ENCODE measurements around the gene BARX2. TPM values are rescaled to one million over a fixed set of nuclear protein-coding genes. Genes with fewer than 3 reads are reported as not detected.

BARX2 gene
- total and polyA plus RNA-seq, 7 donors = 1.8 to 6.0 TPM; not detected in 5

DNA sequence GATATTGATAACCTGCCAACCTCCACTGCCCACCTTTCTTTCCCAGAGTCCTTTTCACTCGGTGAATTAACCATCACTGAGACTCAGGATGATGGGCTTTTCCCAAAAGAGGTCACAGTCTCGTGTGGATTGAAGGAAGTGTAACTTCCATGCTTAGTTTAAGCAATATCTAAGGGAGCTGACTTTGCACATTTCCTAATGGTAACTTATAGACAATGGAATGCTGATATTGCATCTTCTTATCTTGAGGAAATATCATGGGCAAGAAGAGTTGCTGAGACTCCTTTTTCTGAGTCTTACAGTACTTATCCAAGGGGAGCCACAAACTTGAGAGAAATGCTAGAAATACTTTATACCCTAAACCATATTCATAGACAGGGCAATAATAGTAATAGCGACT, 8.8 kb downstream of the BARX2 start:
- Histone ChIP-seq H3K27me3 (ENCODE audit: insufficient read depth in 3 of 3, low read length in 2 of 3) (peaks cover 10 to 52% (median 11%) of the 10 kb centered on the region in 3 donors), H3K9me3 (no peaks in the 10 kb centered on the region), H3K4me3 (no peak overlapping the region), H3K27ac (no peak overlapping the region), H3K4me1 (no peaks in the 10 kb centered on the region), H3K36me3 (ENCODE audit: insufficient read depth in 1 of 2, low read depth in 1 of 2) (no peaks in the 10 kb centered on the region)
- no peak for TF ChIP-seq CTCF (IDR thresholded peaks at IDR 0.05)
- WGBS, 3 donors = 73 to 85% (median 83%) methylated on average over 3 of the region's 3 CpGs
- intact Hi-C loops (cut with DNase I) = no loop called here
- DNase-seq = no peak
- ATAC-seq = no peak

- no peak for TF ChIP-seq CTCF (IDR thresholded peaks at IDR 0.05)
- 72 to 82% (median 76%) methylated on average over 2 of the region's 2 CpGs for WGBS, 3 donors
- Histone ChIP-seq H3K4me3 (no peak overlapping the region), H3K27me3 (ENCODE audit: insufficient read depth in 3 of 3, low read length in 2 of 3) (peaks cover 7 to 42% (median 9%) of the 10 kb centered on the region in 3 donors), H3K27ac (no peak overlapping the region), H3K4me1 (no peaks in the 10 kb centered on the region), H3K9me3 (no peaks in the 10 kb centered on the region), H3K36me3 (ENCODE audit: insufficient read depth in 1 of 2, low read depth in 1 of 2) (no peaks in the 10 kb centered on the region)
- intact Hi-C loops (cut with DNase I) = no loop called here
- DNase-seq = no peak
- ATAC-seq = no peak
Observed at GRCh38 chr11:129385801-129386200, 10.2 kb downstream of the BARX2 start.

- Histone ChIP-seq H3K27ac (no peak overlapping the region), H3K36me3 (ENCODE audit: insufficient read depth in 1 of 2, low read depth in 1 of 2) (no peaks in the 10 kb centered on the region), H3K9me3 (no peaks in the 10 kb centered on the region), H3K4me3 (no peak overlapping the region), H3K27me3 (ENCODE audit: insufficient read depth in 3 of 3, low read length in 2 of 3) (peaks cover 9 to 44% (median 9%) of the 10 kb centered on the region in 3 donors), H3K4me1 (no peaks in the 10 kb centered on the region)
- intact Hi-C loops (cut with DNase I) = no loop called here
- ATAC-seq = no peak
- no peak for DNase-seq
- TF ChIP-seq CTCF (IDR thresholded peaks at IDR 0.05) = no peak
- WGBS, 3 donors = 17 to 29% (median 24%) methylated on average over 11 of the region's 11 CpGs
Observed at GRCh38 chr11:129386795-129387397, 11.2 kb downstream of the BARX2 start.

DNA sequence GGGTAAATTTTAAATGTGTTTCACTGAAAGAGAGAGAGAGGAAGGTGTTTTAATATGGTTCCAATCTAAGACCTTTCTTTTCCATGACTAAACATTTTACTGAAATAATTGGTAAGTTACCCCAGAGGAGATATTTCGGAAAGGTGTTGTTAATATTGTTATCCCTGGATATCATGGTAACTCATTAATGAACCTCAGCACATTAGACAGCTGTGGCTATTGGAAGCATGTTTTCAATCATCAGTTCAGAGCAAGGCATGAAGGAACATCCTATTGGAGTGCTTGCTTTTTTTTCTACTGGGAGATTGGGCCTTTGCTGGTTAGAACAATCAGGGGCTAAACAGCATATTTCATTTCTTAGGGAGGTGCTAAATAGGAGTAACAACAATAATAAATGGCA, 11.8 kb downstream of the BARX2 start:
- TF ChIP-seq CTCF (IDR thresholded peaks at IDR 0.05) = no peak
- H3K4me1 ChIP-seq = no peaks in the 10 kb centered on the region
- no peaks in the 10 kb centered on the region for H3K9me3 ChIP-seq
- intact Hi-C loops (cut with DNase I) = no loop called here
- 31 to 50% (median 47%) methylated on average over 1 of the region's 1 CpG for WGBS, 3 donors
- DNase-seq (no peak), ATAC-seq (no peak)
- H3K27me3 ChIP-seq (ENCODE audit: insufficient read depth in 3 of 3, low read length in 2 of 3) = peaks cover 8 to 44% (median 9%) of the 10 kb centered on the region in 3 donors
- no peaks in the 10 kb centered on the region for H3K36me3 ChIP-seq (ENCODE audit: insufficient read depth in 1 of 2, low read depth in 1 of 2)
- H3K27ac ChIP-seq = no peak overlapping the region
- H3K4me3 ChIP-seq = no peak overlapping the region

- intact Hi-C loops (cut with DNase I) = no loop called here
- no peaks in the 10 kb centered on the region for H3K4me1 ChIP-seq
- H3K9me3 ChIP-seq = no peaks in the 10 kb centered on the region
- H3K27ac ChIP-seq = no peak overlapping the region
- DNase-seq = no peak
- 76 to 81% (median 77%) methylated on average over 2 of the region's 2 CpGs for WGBS, 3 donors
- no peak for TF ChIP-seq CTCF (IDR thresholded peaks at IDR 0.05)
- no peak for ATAC-seq
- H3K4me3 ChIP-seq = no peak overlapping the region
- H3K27me3 ChIP-seq (ENCODE audit: insufficient read depth in 3 of 3, low read length in 2 of 3) = peaks cover 6 to 37% (median 8%) of the 10 kb centered on the region in 3 donors
- H3K36me3 ChIP-seq (ENCODE audit: insufficient read depth in 1 of 2, low read depth in 1 of 2) = no peaks in the 10 kb centered on the region
Observed at GRCh38 chr11:129388824-129389223, 13.2 kb downstream of the BARX2 start.

Measured in psoas muscle (tissue), 8 donors.